Activated CD8-positive, alpha-beta T cell treated with anti-CD3 and anti-CD28 coated beads for 36 hours (primary cell): Measurements from ENCODE around the gene SYNDIG1L. TPM values are rescaled to one million over a fixed set of nuclear protein-coding genes. Genes with fewer than 3 reads are reported as not detected.

ENCODE experiments used
- ATAC-seq: fragments of 200-7000 bp; cut with Tn5 transposase; one replicate; pipeline ENCODE4 v1.10.0; 2021; ENCODE audit warnings: mild to moderate bottlenecking, moderate library complexity
- CTCF ChIA-PET: fragments of 350-600 bp; sonication (Branson Sonifier 250); formaldehyde crosslinking; loops from one replicate; lab custom pipeline; 2021; ENCODE audit warnings: antibody characterized with exemption; lab: Charles Lee
- POLR2A ChIA-PET: fragments of 350-600 bp; sonication (Branson Sonifier 250); formaldehyde crosslinking; loops from one replicate; lab custom pipeline; 2021; ENCODE audit warnings: antibody characterized with exemption; lab: Charles Lee
- DNase-seq: peaks from one replicate; pipeline ENCODE4 v3.0.0-alpha.2; 2020
- H3K27ac Mint-ChIP-seq: one replicate; pipeline ENCODE4 v1.8.0; 2021; ENCODE audit warnings: mild to moderate bottlenecking, mixed read lengths
- H3K27me3 Mint-ChIP-seq: one replicate; pipeline ENCODE4 v1.8.0; 2021; ENCODE audit warnings: mixed read lengths
- H3K36me3 Mint-ChIP-seq: one replicate; pipeline ENCODE4 v1.8.0; 2021; ENCODE audit warnings: low read depth, mixed read lengths
- H3K4me1 Mint-ChIP-seq: one replicate; pipeline ENCODE4 v1.8.0; 2021; ENCODE audit warnings: low read depth, mixed read lengths
- H3K4me3 Mint-ChIP-seq: one replicate; pipeline ENCODE4 v1.8.0; 2021; ENCODE audit warnings: mild to moderate bottlenecking, moderate library complexity, mixed read lengths
- H3K9me3 Mint-ChIP-seq: one replicate; pipeline ENCODE4 v1.8.0; 2021; ENCODE audit warnings: mixed read lengths
- CTCF ChIP-seq: fragments of 200-600 bp; IDR thresholded peaks from one replicate; pipeline ENCODE4 v1.8.0; 2022; ENCODE audit warnings: antibody characterized with exemption, mild to moderate bottlenecking
- intact Hi-C: fragments of 100-400 bp; cut with micrococcal nuclease; formaldehyde crosslinking; loops from one replicate; pipeline ENCODE4 v1.10.0; 2022
- total RNA-seq, 2 experiments: library from RNA; stranded (reverse); gene quantifications; one replicate each; pipeline ENCODE4 v1.2.3, GENCODE V29; 2021

SYNDIG1L gene
- total RNA-seq, 2 experiments from 2014 or later: not detected

- intact Hi-C loops: loop anchor here (2.0 kb wide), 1 partner anchor 130 kb away; the partner anchor contains the start of genes ISCA2 and NPC2
- no peaks in the 10 kb centered on the region for H3K9me3 Mint-ChIP-seq
- TF ChIP-seq CTCF: peak; percentile 98
- no peak overlapping the region for H3K4me3 Mint-ChIP-seq
- peak; percentile 80 for ATAC-seq
- ChIA-PET CTCF (interaction anchor here (1.0 to 1.6 kb wide), 6 partner anchors 12 to 247 kb away, joined by 3 to 6 read pairs (median 4); no protein-coding TSS in a partner anchor), POLR2A (no interaction called here)
- H3K27me3 Mint-ChIP-seq: peaks cover 12% of the 10 kb centered on the region
- no peak overlapping the region for H3K27ac Mint-ChIP-seq
- H3K36me3 Mint-ChIP-seq: no peaks in the 10 kb centered on the region
- DNase-seq: peak; percentile 80
- H3K4me1 Mint-ChIP-seq: no peaks in the 10 kb centered on the region
Measured at GRCh38 chr14:74362361-74362915, 63.6 kb downstream of the SYNDIG1L start.

GRCh38 chr14:74360163-74360562, 65.8 kb downstream of the SYNDIG1L start:
- peaks cover 9% of the 10 kb centered on the region for H3K27me3 Mint-ChIP-seq
- no peak for DNase-seq
- H3K4me1 Mint-ChIP-seq: no peaks in the 10 kb centered on the region
- ATAC-seq: no peak
- no peak overlapping the region for H3K27ac Mint-ChIP-seq
- no peaks in the 10 kb centered on the region for H3K9me3 Mint-ChIP-seq
- intact Hi-C loops: no loop called here
- POLR2A ChIA-PET: no interaction called here
- H3K4me3 Mint-ChIP-seq: no peak overlapping the region
- no peak for TF ChIP-seq CTCF
- CTCF ChIA-PET: interaction anchor here (0.9 kb wide), 1 partner anchor 13 kb away, joined by 3 read pairs; no protein-coding TSS in a partner anchor
- H3K36me3 Mint-ChIP-seq: no peaks in the 10 kb centered on the region

GRCh38 chr14:74358176-74358829, 67.7 kb downstream of the SYNDIG1L start:
- H3K9me3 Mint-ChIP-seq: no peaks in the 10 kb centered on the region
- H3K4me1 Mint-ChIP-seq: no peaks in the 10 kb centered on the region
- H3K27ac Mint-ChIP-seq: no peak overlapping the region
- no peak for ATAC-seq
- no peak for DNase-seq
- H3K36me3 Mint-ChIP-seq: no peaks in the 10 kb centered on the region
- POLR2A ChIA-PET: no interaction called here
- peaks cover 2% of the 10 kb centered on the region for H3K27me3 Mint-ChIP-seq
- H3K4me3 Mint-ChIP-seq: no peak overlapping the region
- intact Hi-C loops: no loop called here
- CTCF ChIA-PET: interaction anchor here (0.9 kb wide), 1 partner anchor 133 kb away, joined by 3 read pairs; no protein-coding TSS in a partner anchor
- TF ChIP-seq CTCF: no peak

GRCh38 chr14:74357585-74357984, 68.4 kb downstream of the SYNDIG1L start:
- Mint-ChIP-seq H3K4me3 (no peak overlapping the region), H3K36me3 (no peaks in the 10 kb centered on the region), H3K9me3 (no peaks in the 10 kb centered on the region), H3K4me1 (no peaks in the 10 kb centered on the region), H3K27ac (no peak overlapping the region), H3K27me3 (peaks cover 3% of the 10 kb centered on the region)
- ChIA-PET POLR2A (no interaction called here), CTCF (no interaction called here)
- intact Hi-C loops: no loop called here
- no peak for DNase-seq
- no peak for TF ChIP-seq CTCF
- no peak for ATAC-seq

- Mint-ChIP-seq H3K9me3 (no peaks in the 10 kb centered on the region), H3K27ac (no peak overlapping the region), H3K27me3 (peaks cover 3% of the 10 kb centered on the region), H3K4me1 (no peaks in the 10 kb centered on the region), H3K4me3 (no peak overlapping the region), H3K36me3 (no peaks in the 10 kb centered on the region)
- POLR2A ChIA-PET: no interaction called here
- TF ChIP-seq CTCF: no peak
- DNase-seq (no peak), ATAC-seq (no peak)
- intact Hi-C loops: no loop called here
- CTCF ChIA-PET: no interaction called here
Measured at GRCh38 chr14:74356892-74357575, 69.0 kb downstream of the SYNDIG1L start.
